Epithelial cell of esophagus (primary cell): Measurements from ENCODE around the gene NEDD4L.

ENCODE experiments used
- DNase-seq: peaks from one replicate; pipeline ENCODE4 v3.0.0; 2010; ENCODE audit warnings: low read depth
- H3K4me3 ChIP-seq: 2 replicates; pipeline ENCODE4 v1.5.1; 2011; ENCODE audit warnings: mild to moderate bottlenecking, low read length, control low read depth
- TF ChIP-seq, protein P1 (sequence below): IDR thresholded peaks from 2 replicates; pipeline ENCODE4 v1.5.1; 2011; ENCODE audit warnings: low read depth, mild to moderate bottlenecking, low read length, control low read depth, inconsistent platforms; ENCODE audit not compliant: insufficient read depth; ENCODE audit errors: missing control alignments

NEDD4L gene

GRCh38 chr18:58381676-58382411, 337.8 kb downstream of the NEDD4L start:
- no peak for DNase-seq
- no peak overlapping the region for H3K4me3 ChIP-seq
- TF ChIP-seq, protein P1, sequence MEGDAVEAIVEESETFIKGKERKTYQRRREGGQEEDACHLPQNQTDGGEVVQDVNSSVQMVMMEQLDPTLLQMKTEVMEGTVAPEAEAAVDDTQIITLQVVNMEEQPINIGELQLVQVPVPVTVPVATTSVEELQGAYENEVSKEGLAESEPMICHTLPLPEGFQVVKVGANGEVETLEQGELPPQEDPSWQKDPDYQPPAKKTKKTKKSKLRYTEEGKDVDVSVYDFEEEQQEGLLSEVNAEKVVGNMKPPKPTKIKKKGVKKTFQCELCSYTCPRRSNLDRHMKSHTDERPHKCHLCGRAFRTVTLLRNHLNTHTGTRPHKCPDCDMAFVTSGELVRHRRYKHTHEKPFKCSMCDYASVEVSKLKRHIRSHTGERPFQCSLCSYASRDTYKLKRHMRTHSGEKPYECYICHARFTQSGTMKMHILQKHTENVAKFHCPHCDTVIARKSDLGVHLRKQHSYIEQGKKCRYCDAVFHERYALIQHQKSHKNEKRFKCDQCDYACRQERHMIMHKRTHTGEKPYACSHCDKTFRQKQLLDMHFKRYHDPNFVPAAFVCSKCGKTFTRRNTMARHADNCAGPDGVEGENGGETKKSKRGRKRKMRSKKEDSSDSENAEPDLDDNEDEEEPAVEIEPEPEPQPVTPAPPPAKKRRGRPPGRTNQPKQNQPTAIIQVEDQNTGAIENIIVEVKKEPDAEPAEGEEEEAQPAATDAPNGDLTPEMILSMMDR: no peak

DNA sequence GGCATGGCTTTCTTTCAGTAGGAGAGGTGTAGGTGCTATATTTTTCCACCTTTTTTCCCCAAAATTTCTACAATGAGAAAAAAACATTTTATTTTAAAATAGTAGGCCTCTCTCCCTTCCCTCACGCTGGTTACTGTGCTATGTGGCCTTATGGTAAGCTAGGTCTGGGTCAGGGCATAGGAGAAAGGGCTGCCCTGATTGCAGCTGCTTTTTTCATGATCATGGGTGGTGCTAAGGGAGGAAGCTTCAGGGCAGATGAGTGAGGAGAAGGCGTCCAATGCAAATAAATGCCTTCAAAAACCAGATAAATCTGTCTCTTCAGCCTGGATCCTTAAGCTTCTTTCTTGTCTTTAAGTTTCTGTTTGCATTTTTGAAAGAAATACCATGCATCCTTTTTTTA, 338.4 kb downstream of the NEDD4L start:
- DNase-seq: no peak
- no peak overlapping the region for H3K4me3 ChIP-seq
- TF ChIP-seq, protein P1: no peak

DNA sequence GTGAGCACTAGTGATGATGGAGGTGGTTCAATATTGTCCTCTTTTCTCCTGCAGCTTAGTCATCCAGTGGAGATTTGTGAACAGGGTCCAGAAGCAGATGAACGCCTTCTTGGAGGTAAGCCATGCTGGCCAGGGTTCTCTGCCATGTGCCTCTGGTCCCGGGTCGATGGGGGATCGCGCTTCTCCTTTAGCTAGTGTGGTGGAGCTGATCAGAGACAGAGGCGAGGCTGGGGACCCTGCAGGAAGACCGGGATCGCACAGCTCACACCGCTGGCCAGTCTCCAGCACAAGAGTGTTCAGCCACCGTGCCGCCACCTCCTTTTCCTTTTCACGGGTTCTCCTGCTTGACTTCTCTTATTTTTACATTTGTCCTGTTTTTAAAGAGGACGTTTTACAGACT, 341.4 kb downstream of the NEDD4L start:
- DNase-seq: no peak
- H3K4me3 ChIP-seq: no peak overlapping the region
- TF ChIP-seq, protein P1: no peak

DNA sequence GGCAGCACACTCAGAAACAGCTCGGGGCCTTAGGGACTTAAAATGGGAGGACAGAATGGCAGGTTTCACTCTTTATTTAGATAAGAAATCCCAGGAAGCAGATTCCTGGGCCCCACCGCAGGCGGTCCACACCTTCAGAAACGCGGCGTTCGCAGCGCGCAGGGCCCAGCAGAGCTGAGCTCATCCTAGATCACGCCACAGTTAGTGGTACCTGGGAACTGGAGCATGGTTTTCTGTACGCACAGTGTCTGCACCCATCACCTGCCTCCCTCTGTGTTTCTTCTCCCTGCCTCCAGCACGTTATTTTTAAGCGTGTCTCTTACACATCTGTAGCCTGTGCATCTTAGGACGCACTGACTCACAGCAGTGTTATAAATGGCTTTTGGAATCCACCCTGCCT, 342.8 kb downstream of the NEDD4L start:
- DNase-seq: no peak
- no peak overlapping the region for H3K4me3 ChIP-seq
- TF ChIP-seq, protein P1: no peak

DNA sequence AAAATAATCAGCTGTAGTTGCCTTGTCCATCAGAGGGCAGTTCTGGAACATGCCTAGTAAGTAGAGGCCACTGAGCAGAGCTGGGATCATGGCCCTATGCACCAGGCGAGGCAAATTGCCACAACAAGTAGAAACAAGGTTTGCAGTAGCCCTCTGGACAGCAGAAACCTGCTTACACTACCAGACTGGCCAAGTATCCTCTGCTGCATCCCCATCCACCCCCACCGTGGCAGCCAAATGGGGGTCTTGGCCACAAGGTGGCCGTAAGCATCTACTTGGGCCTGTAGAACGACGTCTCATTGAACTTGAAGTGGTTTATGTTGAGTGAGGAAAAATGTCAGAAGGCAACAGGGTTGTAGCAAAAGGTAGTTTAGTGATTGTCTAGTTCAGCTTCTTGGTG, 343.7 kb downstream of the NEDD4L start:
- DNase-seq: no peak
- TF ChIP-seq, protein P1: no peak
- no peak overlapping the region for H3K4me3 ChIP-seq

- no peak for DNase-seq
- TF ChIP-seq, protein P1: no peak
- H3K4me3 ChIP-seq: no peak overlapping the region
Measured at GRCh38 chr18:58388736-58389135, 344.7 kb downstream of the NEDD4L start.

GRCh38 chr18:58389745-58390144, 345.7 kb downstream of the NEDD4L start:
- DNase-seq: no peak
- no peak overlapping the region for H3K4me3 ChIP-seq
- TF ChIP-seq, protein P1: no peak
